Raji (cell line): Measurements from ENCODE around the gene SYCP3.

Experiments
- POLR2A ChIP-seq: IDR thresholded peaks from 2 replicates; pipeline ENCODE4 v1.6.1; 2011; ENCODE audit warnings: low read depth, low read length, control low read depth; ENCODE audit not compliant: insufficient read depth

The SYCP3 gene

GRCh38 chr12:101738920-101739665, at the start of gene SYCP3:
SYCP3 (minus strand) TSS chr12:101739462; CDS start chr12:101737935, 1,527 bp downstream.
- TF ChIP-seq POLR2A: no peak

- TF ChIP-seq POLR2A: no peak
Measured at GRCh38 chr12:101785671-101786070, 46.4 kb upstream of the SYCP3 start.

GRCh38 chr12:101784376-101784775, 45.1 kb upstream of the SYCP3 start:
- no peak for TF ChIP-seq POLR2A

- TF ChIP-seq POLR2A: no peak
Measured at GRCh38 chr12:101783838-101784237, 44.6 kb upstream of the SYCP3 start.

- TF ChIP-seq POLR2A: no peak
Measured at GRCh38 chr12:101783150-101783549, 43.9 kb upstream of the SYCP3 start.

- no peak for TF ChIP-seq POLR2A
Measured at GRCh38 chr12:101782273-101782731, 43.0 kb upstream of the SYCP3 start.

GRCh38 chr12:101781834-101782233, 42.6 kb upstream of the SYCP3 start:
- TF ChIP-seq POLR2A: no peak

GRCh38 chr12:101780599-101780998, 41.3 kb upstream of the SYCP3 start:
- TF ChIP-seq POLR2A: no peak

- no peak for TF ChIP-seq POLR2A
Measured at GRCh38 chr12:101779626-101780025, 40.4 kb upstream of the SYCP3 start.

GRCh38 chr12:101779200-101779599, 39.9 kb upstream of the SYCP3 start:
- no peak for TF ChIP-seq POLR2A

GRCh38 chr12:101777978-101778377, 38.7 kb upstream of the SYCP3 start:
- no peak for TF ChIP-seq POLR2A

GRCh38 chr12:101777485-101777884, 38.2 kb upstream of the SYCP3 start:
- TF ChIP-seq POLR2A: no peak

- no peak for TF ChIP-seq POLR2A
Measured at GRCh38 chr12:101775816-101776215, 36.6 kb upstream of the SYCP3 start.

- TF ChIP-seq POLR2A: no peak
Measured at GRCh38 chr12:101773650-101774162, 34.4 kb upstream of the SYCP3 start.

- TF ChIP-seq POLR2A: no peak
Measured at GRCh38 chr12:101772012-101772775, 32.9 kb upstream of the SYCP3 start.

- TF ChIP-seq POLR2A: no peak
Measured at GRCh38 chr12:101769865-101770264, 30.6 kb upstream of the SYCP3 start.

- TF ChIP-seq POLR2A: no peak
Measured at GRCh38 chr12:101768781-101769180, 29.5 kb upstream of the SYCP3 start.

- no peak for TF ChIP-seq POLR2A
Measured at GRCh38 chr12:101767537-101767936, 28.3 kb upstream of the SYCP3 start.
